ENCODE measurements around the gene CTTNBP2NL. TPM values are rescaled to one million over a fixed set of nuclear protein-coding genes. Genes with fewer than 3 reads are reported as not detected.

The CTTNBP2NL gene
- total RNA-seq, 1 experiment from 2014 or later = 32.2 TPM

- H3K79me2 ChIP-seq (ENCODE audit: low read depth) = peaks cover 41% of the 10 kb centered on the region
- H3K4me2 ChIP-seq = no peak overlapping the region
- H3K27me3 ChIP-seq (ENCODE audit: insufficient read depth, low read depth) = no peaks in the 10 kb centered on the region
- H3K9me2 ChIP-seq (ENCODE audit: insufficient read depth) = no peaks in the 10 kb centered on the region
- CTCF ChIA-PET = no interaction called here
- no peaks in the 10 kb centered on the region for H3K4me1 ChIP-seq (replicated peaks; ENCODE audit: insufficient read depth)
- H3F3A ChIP-seq (ENCODE audit: insufficient read depth, low read depth) = no peaks in the 10 kb centered on the region
- H3K9me3 ChIP-seq (ENCODE audit: insufficient read depth, low read depth) = no peaks in the 10 kb centered on the region
- H2AFZ ChIP-seq = no peak overlapping the region
- H3K36me3 ChIP-seq (ENCODE audit: low read depth) = no peaks in the 10 kb centered on the region
- H3K27ac ChIP-seq = no peak overlapping the region
- intact Hi-C loops (cut with micrococcal nuclease; ENCODE audit: unreplicated experiment) = no loop called here
- peaks cover 33% of the 10 kb centered on the region for H4K20me1 ChIP-seq (ENCODE audit: insufficient read depth)
- TF ChIP-seq EZH2 (IDR thresholded peaks at IDR 0.05; ENCODE audit: low read depth) = no peak
- TF ChIP-seq, protein P1, sequence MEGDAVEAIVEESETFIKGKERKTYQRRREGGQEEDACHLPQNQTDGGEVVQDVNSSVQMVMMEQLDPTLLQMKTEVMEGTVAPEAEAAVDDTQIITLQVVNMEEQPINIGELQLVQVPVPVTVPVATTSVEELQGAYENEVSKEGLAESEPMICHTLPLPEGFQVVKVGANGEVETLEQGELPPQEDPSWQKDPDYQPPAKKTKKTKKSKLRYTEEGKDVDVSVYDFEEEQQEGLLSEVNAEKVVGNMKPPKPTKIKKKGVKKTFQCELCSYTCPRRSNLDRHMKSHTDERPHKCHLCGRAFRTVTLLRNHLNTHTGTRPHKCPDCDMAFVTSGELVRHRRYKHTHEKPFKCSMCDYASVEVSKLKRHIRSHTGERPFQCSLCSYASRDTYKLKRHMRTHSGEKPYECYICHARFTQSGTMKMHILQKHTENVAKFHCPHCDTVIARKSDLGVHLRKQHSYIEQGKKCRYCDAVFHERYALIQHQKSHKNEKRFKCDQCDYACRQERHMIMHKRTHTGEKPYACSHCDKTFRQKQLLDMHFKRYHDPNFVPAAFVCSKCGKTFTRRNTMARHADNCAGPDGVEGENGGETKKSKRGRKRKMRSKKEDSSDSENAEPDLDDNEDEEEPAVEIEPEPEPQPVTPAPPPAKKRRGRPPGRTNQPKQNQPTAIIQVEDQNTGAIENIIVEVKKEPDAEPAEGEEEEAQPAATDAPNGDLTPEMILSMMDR (conservative IDR thresholded peaks at IDR 0.05) = no peak
- POLR2A ChIA-PET (ENCODE audit: unreplicated experiment) = no interaction called here
- no TSS peak for BruUV-seq (replicated peaks)
- DNase-seq = no peak
- no peak overlapping the region for H3K4me3 ChIP-seq
Observed at GRCh38 chr1:112440574-112440973, 44.6 kb downstream of the CTTNBP2NL start.

GRCh38 chr1:112444269-112444668, 48.3 kb downstream of the CTTNBP2NL start:
- Histone ChIP-seq H3K9me3 (ENCODE audit: insufficient read depth, low read depth) (no peaks in the 10 kb centered on the region), H2AFZ (no peak overlapping the region), H3K4me3 (no peak overlapping the region), H3K4me2 (no peak overlapping the region), H4K20me1 (ENCODE audit: insufficient read depth) (peaks cover 10% of the 10 kb centered on the region; the same call in 1 of the 2 replicates), H3K9me2 (ENCODE audit: insufficient read depth) (no peaks in the 10 kb centered on the region), H3K79me2 (ENCODE audit: low read depth) (peaks cover 19% of the 10 kb centered on the region), H3K27me3 (ENCODE audit: insufficient read depth, low read depth) (no peaks in the 10 kb centered on the region), H3F3A (ENCODE audit: insufficient read depth, low read depth) (no peaks in the 10 kb centered on the region; the same call in 1 of the 2 replicates), H3K27ac (no peak overlapping the region), H3K4me1 (replicated peaks; ENCODE audit: insufficient read depth) (no peaks in the 10 kb centered on the region), H3K36me3 (ENCODE audit: low read depth) (peaks cover 5% of the 10 kb centered on the region; the same call in 1 of the 2 replicates)
- intact Hi-C loops (cut with micrococcal nuclease; ENCODE audit: unreplicated experiment) = no loop called here
- ChIA-PET CTCF (no interaction called here), POLR2A (ENCODE audit: unreplicated experiment) (no interaction called here)
- TF ChIP-seq, protein P1 (conservative IDR thresholded peaks at IDR 0.05) = no peak
- no peak for TF ChIP-seq EZH2 (IDR thresholded peaks at IDR 0.05; ENCODE audit: low read depth)
- DNase-seq = no peak
- no TSS peak for BruUV-seq (replicated peaks)

- Histone ChIP-seq H3K9me2 (ENCODE audit: insufficient read depth) (no peaks in the 10 kb centered on the region), H4K20me1 (ENCODE audit: insufficient read depth) (peaks cover 1% of the 10 kb centered on the region; the same call in 1 of the 2 replicates), H3K4me1 (replicated peaks; ENCODE audit: insufficient read depth) (peaks cover 7% of the 10 kb centered on the region; the same call in 1 of the 2 replicates), H2AFZ (no peak overlapping the region), H3K36me3 (ENCODE audit: low read depth) (peaks cover 5% of the 10 kb centered on the region; the same call in 1 of the 2 replicates), H3K4me3 (no peak overlapping the region), H3K4me2 (no peak overlapping the region), H3K27me3 (ENCODE audit: insufficient read depth, low read depth) (no peaks in the 10 kb centered on the region), H3K27ac (no peak overlapping the region), H3F3A (ENCODE audit: insufficient read depth, low read depth) (peaks cover under 1% of the 10 kb centered on the region; the same call in 1 of the 2 replicates), H3K79me2 (ENCODE audit: low read depth) (peaks cover 21% of the 10 kb centered on the region), H3K9me3 (ENCODE audit: insufficient read depth, low read depth) (no peaks in the 10 kb centered on the region)
- CTCF ChIA-PET = no interaction called here
- no peak for TF ChIP-seq EZH2 (IDR thresholded peaks at IDR 0.05; ENCODE audit: low read depth)
- TF ChIP-seq, protein P1 (conservative IDR thresholded peaks at IDR 0.05) = no peak
- POLR2A ChIA-PET (ENCODE audit: unreplicated experiment) = no interaction called here
- intact Hi-C loops (cut with micrococcal nuclease; ENCODE audit: unreplicated experiment) = no loop called here
- BruUV-seq (replicated peaks) = no TSS peak
- no peak for DNase-seq
Observed at GRCh38 chr1:112445596-112445995, 49.6 kb downstream of the CTTNBP2NL start.

All from PC-9 (cell line).